ENCODE measurements around the gene BAAT.
"Not testable (repeated sequence)": the region's sequence is repeated elsewhere in the genome, so short reads cannot be mapped to it uniquely, and the experiment has no call there.

Gene BAAT

GRCh38 chr9:101384873-101385536 lies at the start of gene BAAT:
TSS of gene BAAT (minus strand) at chr9:101385006. CDS start at chr9:101371404, 13,602 bp downstream.
- DNase-seq: not testable (repeated sequence)

DNA sequence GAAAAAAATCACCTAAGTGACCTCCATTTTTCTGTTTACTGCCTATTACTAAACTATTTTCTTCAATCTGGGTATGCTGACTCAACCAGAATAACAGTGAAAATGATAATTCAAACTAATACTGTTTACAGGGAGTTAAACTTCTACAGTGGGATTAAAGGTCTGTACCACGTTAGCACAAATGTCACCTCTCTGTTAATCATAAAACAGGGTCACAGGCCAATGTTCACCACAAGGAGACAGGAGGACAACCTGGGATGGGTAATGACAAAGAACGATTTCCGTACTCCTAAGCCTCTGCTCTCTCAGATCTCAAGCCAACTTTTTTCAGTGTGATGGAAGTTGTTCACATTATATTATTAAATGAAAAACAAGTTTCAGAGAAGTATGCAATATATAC lies 48.4 kb upstream of the BAAT start:
- DNase-seq: no peak

- no peak for DNase-seq
Measured at GRCh38 chr9:101432740-101433139, 47.9 kb upstream of the BAAT start.

GRCh38 chr9:101432171-101432570 lies 47.4 kb upstream of the BAAT start:
- no peak for DNase-seq

DNA sequence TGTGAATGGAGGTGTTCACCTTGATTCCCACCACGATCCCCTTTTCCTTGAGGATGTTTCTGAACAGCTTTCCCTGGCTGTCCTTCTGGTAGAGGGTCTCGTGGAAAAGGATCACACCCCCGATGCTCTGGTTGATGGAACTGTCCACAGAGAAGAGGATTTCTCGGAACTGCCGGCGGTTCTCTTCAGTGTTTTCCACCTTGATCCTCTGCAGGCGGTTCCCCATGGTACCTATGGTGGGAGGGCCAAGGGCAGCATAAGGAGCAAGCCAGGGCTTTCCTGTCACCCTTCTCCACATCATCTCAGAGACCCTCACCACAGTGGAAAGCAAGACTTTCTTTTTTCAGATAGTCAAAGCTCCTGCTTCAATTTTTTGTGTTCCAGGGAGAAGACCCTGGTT lies 44.9 kb upstream of the BAAT start:
- no peak for DNase-seq

- no peak for DNase-seq
Measured at GRCh38 chr9:101428909-101429308, 44.1 kb upstream of the BAAT start.

DNA sequence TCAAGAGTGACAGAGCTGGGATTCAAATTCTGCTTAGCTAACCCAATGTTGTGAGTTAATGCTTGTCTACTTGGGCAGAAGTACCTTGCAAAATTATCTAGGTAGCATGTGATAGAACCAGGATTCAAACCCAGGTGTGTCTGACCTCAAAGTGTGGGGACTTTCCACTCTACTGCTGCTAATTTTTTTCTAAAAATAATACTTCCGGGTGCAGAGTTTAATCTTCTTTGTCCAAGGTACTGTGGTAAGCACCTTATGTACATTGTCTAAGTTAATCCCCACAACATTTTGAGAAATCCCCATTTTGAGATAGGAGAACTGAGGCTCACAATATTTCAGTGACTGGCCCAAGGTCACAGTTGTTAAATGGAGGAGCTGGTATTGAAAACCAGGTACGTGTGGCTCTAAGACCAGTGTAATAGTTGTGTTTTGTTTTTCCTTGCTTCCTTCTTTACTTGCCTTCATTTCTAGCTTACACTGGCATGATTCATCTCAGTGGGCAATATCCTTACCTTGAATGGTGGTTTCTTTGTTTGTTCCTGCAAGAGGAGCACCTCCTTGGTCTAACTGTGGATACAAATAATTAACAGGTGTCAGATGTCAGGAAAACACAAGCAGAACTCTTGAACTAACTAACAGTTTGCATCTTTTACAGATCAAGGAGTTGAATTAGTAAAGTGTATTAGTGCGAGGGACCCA lies 43.3 kb upstream of the BAAT start:
- DNase-seq: no peak

- no peak for DNase-seq
Measured at GRCh38 chr9:101427358-101427757, 42.6 kb upstream of the BAAT start.

GRCh38 chr9:101421653-101422065 lies 36.9 kb upstream of the BAAT start:
- no peak for DNase-seq

DNA sequence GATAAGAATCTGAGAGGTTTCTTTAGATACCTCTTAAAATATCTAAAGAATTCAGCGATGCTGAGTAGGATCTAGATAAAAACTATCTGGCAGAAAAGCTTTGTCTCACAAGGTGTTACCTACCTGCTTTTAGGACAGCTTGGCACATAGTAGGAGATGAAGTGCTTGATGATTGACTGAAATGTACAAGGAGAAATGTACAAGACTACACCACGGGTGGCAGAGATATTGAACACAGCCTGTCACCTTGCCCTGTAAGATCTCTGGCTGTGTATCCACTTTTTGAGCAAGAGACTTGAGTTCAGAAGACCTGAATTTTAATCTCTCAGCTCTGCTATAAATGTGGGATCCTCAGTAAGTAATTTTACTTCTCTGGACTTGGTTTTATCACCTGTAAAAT lies 35.1 kb upstream of the BAAT start:
- DNase-seq: no peak

DNA sequence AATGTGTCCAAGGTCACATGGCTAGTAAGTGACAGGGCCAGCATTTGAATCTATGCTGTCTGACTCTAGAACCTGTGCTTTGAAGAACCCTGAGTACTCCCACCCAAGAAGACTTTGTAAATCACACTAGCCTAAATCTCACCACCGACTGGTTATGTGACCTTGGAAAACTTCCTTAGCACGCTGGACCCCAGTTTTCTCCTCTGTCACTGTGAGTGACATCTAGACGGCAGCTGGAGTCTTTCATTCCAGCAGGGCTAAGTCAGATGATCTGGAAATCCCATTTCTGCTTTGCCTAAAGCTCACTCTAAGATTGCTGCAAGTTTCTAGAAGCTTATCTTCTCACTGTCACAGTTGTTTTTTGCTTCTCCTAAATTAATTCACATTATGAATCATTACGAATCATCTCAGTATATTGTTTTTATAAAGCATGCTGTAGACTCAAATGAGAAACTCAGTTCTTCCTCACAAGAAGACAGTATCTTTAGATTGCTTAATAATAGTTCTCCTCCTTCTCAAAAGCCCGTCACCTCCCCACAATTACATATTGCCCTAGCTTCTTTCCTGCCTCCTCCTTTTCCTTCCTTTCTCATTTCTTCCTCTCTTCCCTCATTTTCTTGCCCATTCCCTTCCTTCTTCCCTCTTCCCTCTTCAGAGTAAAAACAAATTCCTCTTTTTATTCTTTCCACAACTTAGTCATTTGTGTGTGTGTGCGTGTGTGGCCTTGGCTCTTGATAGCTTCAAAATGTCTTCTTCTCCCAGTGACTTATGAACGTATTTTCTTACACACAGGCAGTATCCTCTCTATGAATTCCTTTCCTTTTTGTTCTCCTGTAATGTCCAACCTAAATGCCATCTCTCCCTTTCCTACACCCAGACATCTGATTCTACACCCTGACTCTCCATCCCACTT lies 34.0 kb upstream of the BAAT start:
- no peak for DNase-seq

DNA sequence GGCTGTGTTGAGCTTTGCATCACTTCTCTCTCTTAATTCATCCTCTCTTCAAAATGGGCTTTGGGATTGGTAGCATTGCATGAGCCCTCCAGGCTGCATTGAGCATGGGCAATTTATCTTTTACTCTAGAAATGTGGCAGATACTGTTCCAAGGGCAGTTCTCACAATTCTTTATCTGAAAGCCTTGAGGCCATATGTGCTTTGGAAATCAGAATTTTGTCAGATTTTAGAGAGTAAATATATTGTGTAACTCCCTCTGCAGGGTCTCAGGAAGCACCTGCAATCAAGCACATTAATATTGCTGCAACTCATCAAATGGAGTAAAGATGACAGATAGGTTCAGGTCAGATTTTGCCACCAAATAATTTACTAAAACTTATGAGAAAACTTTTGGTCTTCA lies 33.2 kb upstream of the BAAT start:
- no peak for DNase-seq

DNA sequence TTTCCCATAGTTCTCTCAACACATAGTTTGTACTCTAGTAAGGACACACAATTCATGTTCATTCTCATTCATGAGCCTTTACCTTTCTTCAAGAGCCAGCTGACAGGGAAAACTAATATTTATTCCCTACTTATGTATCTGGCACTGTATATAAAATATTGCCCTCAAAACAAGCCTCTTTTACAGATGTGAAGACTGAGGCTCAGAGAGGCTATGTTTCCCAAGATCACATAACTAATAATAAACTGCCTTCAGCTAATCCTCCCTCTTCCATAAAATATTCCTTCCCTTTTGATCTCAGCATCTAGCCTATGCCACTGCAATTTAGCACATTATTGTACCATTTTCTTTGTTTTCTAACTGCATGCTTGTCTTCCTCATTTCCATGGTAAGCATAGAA lies 32.6 kb upstream of the BAAT start:
- DNase-seq: no peak

GRCh38 chr9:101415578-101415977 lies 30.8 kb upstream of the BAAT start:
- DNase-seq: no peak

DNA sequence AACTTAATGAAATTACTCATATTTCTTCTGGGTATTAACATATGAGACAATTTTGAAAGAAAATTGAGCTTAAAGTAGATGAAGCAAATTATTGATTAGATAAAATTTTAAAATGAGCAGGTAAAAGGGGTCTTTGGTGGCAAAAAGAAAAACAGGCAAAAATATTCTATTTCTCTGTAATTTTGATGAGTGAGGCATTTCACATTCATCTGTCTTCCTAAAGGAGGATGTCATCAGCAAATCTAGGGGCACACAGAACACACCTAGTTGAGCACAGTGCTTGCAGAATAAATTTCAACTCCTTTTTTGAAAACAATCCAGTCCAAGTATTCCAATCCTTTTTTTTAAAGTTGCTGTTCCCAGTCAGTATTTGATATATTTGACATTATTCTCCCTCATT lies 30.0 kb upstream of the BAAT start:
- DNase-seq: no peak

GRCh38 chr9:101409079-101409477 lies 24.3 kb upstream of the BAAT start:
- DNase-seq: no peak

- no peak for DNase-seq
Measured at GRCh38 chr9:101408374-101409078, 23.7 kb upstream of the BAAT start.

DNA sequence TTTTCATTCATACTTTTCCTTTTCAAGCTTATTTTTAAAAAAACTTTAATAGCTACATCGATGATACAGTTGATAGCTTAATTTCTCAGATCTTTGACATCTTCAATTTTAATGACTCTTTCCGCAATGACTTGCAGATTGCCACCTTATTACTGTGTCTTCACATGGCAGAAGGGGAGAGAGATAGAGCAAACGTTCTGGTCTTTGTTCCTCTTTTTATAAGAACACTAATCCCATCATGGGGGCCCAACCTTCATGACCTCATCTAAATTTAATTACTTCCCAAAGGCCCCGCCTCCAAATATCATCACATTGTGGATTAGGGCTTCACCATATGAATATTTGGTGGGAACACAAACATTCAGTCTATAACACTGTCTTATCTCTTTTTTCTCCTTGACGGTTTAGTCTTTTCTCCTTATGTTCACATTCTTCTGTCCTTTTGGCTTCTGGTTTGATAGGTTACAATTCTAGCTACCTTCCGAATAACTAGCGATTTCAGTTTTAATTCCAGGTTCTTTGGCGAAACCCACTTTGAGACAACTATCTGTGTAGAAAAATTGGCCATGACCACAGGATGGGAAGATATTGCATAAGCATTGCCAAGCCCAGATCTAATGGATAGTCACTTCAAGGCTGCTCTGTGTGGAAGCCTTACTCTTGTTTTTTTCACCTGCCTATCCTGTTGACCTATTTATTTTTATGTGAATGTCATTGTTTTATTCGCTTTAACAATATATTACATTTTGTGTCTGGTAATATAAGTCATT lies 18.9 kb upstream of the BAAT start:
- no peak for DNase-seq

DNA sequence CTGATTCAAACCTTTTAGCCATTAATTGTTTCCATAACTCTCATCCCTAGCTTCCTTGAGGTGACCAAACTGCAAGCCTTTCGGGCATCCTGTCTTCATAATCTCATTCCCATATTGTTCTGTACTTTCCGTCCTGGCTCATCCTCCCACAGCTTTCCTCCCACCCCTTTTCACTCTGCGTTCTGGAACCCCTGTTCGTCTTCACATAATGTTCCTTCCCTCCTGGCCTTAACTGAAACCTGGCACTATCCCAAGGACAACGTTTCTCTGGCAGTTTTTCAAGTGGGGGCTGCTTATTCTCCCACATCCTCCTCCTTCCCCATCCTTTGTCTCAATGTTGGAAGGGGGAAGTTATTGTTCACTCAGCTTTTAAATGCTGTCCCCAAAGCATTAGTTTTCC lies 15.3 kb upstream of the BAAT start:
- no peak for DNase-seq

DNA sequence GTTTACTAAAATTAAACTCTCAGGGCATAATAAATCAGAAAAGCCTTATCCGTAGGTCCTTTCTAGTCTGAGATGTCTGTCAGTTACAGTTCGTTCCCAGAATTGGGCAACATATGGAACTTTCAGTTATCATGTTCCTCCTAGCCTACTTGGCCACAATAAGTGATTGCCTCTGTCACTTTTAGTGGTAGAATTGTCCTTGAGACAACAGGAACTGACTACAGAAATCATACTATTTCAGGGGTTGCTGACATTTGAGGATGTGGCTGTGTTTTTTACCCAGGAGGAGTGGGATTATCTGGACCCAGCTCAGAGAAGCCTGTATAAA lies 14.8 kb upstream of the BAAT start:
- DNase-seq: no peak

DNA sequence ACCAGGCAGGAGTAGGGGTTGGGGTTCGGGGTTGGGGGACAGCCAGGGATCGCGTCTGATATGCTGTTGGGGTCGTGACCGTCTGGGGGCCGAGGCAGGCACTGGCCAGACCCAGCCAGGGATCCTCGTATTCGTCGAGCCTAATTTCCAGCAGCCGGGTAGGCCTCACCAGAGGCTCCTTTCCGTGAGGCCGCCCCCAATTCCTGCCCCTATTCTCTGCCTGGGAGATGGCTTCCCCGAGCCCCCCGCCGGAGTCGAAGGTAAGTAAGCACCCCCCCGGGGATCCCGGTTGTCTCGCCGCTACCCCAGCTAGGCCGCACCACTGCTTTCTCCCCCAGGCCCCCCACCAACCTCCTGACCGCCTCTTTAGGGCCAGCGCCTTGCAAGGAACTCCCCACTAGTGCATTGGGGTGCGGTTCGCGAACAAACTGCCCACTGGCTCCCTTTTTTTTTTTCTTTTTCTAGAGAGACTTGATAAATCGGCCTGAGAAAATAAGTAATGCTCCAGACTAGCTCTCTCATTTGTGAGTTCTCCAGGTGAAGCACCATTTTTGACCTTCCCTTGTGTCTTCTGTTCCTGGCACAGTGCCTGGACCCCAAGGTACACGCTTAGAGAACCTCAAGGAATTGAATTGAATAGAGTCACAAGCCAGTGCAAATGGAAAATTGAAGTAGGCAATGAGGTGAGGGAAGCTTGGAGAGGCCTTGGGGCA lies 14.3 kb upstream of the BAAT start:
- DNase-seq: peak in 2 of 4 experiments; percentile 20 to 35

Data from activated naive CD4-positive, alpha-beta T cell (primary cell).